NB4 (cell line): Measurements from ENCODE around the gene POFUT1.
A peak's percentile ranks its signal among the peaks of the same experiment; 100 is the strongest.

Source experiments
- CTCF ChIP-seq: IDR thresholded peaks from one replicate; pipeline ENCODE4 v1.5.1; 2012; ENCODE audit warnings: low read depth, low read length
- MYC ChIP-seq: IDR thresholded peaks from 2 replicates; pipeline ENCODE4 v1.6.1; 2011; ENCODE audit warnings: low read depth, low read length
- POLR2A ChIP-seq: IDR thresholded peaks from 2 replicates; pipeline ENCODE4 v1.6.1; 2011; ENCODE audit warnings: mild to moderate bottlenecking; ENCODE audit not compliant: insufficient read length; ENCODE audit errors: extremely low read depth

- TF ChIP-seq CTCF (no peak), POLR2A (peak; percentile 14), MYC (peak; percentile 84)
Observed at GRCh38 chr20:32277361-32278198, 69.9 kb downstream of the POFUT1 start, which contains the start of gene KIF3B.
